ENCODE measurements around the gene JUN. TPM values are rescaled to one million over a fixed set of nuclear protein-coding genes. Genes with fewer than 3 reads are reported as not detected.

Gene JUN
- total and polyA plus RNA-seq, 2 experiments from 2014 or later: 29.3 to 126 TPM

GRCh38 chr1:58813801-58814200 lies 30.0 kb upstream of the JUN start:
- H3K36me3 ChIP-seq: no peaks in the 10 kb centered on the region
- DNase-seq (ENCODE audit: low read depth in 1 of 2, low spot score in 1 of 2): no peak
- no peaks in the 10 kb centered on the region for H3K9me3 ChIP-seq (ENCODE audit: low read depth)
- H3K27me3 ChIP-seq: peaks cover 13% of the 10 kb centered on the region
- no peaks in the 10 kb centered on the region for H3K4me1 ChIP-seq (ENCODE audit: low read depth)
- no peak overlapping the region for H3K27ac ChIP-seq
- no peak for TF ChIP-seq CTCF (IDR thresholded peaks at IDR 0.05; ENCODE audit: low read depth, low read length)
- H3K4me3 ChIP-seq: no peak overlapping the region

- Histone ChIP-seq H3K9me3 (ENCODE audit: low read depth) (no peaks in the 10 kb centered on the region), H3K4me3 (no peak overlapping the region), H3K27ac (no peak overlapping the region), H3K27me3 (peaks cover 13% of the 10 kb centered on the region), H3K4me1 (ENCODE audit: low read depth) (no peaks in the 10 kb centered on the region), H3K36me3 (no peaks in the 10 kb centered on the region)
- TF ChIP-seq CTCF (IDR thresholded peaks at IDR 0.05; ENCODE audit: low read depth, low read length): no peak
- DNase-seq (ENCODE audit: low read depth in 1 of 2, low spot score in 1 of 2): no peak
These were observed 29.5 kb upstream of the JUN start for GRCh38 chr1:58813361-58813760.

- Histone ChIP-seq H3K9me3 (ENCODE audit: low read depth) (no peaks in the 10 kb centered on the region), H3K27me3 (peaks cover 13% of the 10 kb centered on the region), H3K4me3 (no peak overlapping the region), H3K36me3 (no peaks in the 10 kb centered on the region), H3K27ac (no peak overlapping the region), H3K4me1 (ENCODE audit: low read depth) (no peaks in the 10 kb centered on the region)
- DNase-seq (ENCODE audit: low read depth in 1 of 2, low spot score in 1 of 2): no peak
- no peak for TF ChIP-seq CTCF (IDR thresholded peaks at IDR 0.05; ENCODE audit: low read depth, low read length)
These were observed 29.1 kb upstream of the JUN start for GRCh38 chr1:58812926-58813325.

GRCh38 chr1:58812468-58812867 lies 28.6 kb upstream of the JUN start:
- no peak for TF ChIP-seq CTCF (IDR thresholded peaks at IDR 0.05; ENCODE audit: low read depth, low read length)
- Histone ChIP-seq H3K4me3 (no peak overlapping the region), H3K27ac (no peak overlapping the region), H3K4me1 (ENCODE audit: low read depth) (no peaks in the 10 kb centered on the region), H3K27me3 (peaks cover 13% of the 10 kb centered on the region), H3K36me3 (no peaks in the 10 kb centered on the region), H3K9me3 (ENCODE audit: low read depth) (no peaks in the 10 kb centered on the region)
- DNase-seq (ENCODE audit: low read depth in 1 of 2, low spot score in 1 of 2): no peak

GRCh38 chr1:58811303-58811702 lies 27.5 kb upstream of the JUN start:
- TF ChIP-seq CTCF (IDR thresholded peaks at IDR 0.05; ENCODE audit: low read depth, low read length): no peak
- H3K4me3 ChIP-seq: no peak overlapping the region
- H3K4me1 ChIP-seq (ENCODE audit: low read depth): no peaks in the 10 kb centered on the region
- no peaks in the 10 kb centered on the region for H3K36me3 ChIP-seq
- peaks cover 13% of the 10 kb centered on the region for H3K27me3 ChIP-seq
- H3K9me3 ChIP-seq (ENCODE audit: low read depth): no peaks in the 10 kb centered on the region
- no peak overlapping the region for H3K27ac ChIP-seq
- no peak for DNase-seq (ENCODE audit: low read depth in 1 of 2, low spot score in 1 of 2)
